MM.1S (cell line): Measurements from ENCODE around the gene ACOXL.

ENCODE experiments used
- CTCF ChIP-seq: fragments of 300-600 bp; sonication (generic); IDR thresholded peaks from 2 replicates; pipeline ENCODE4 v1.5.1; 2016; ENCODE audit warnings: antibody characterized with exemption, low read length, mixed read lengths
- EZH2 ChIP-seq: fragments of 300-600 bp; sonication (generic); optimal IDR thresholded peaks from 2 replicates; pipeline ENCODE3; 2017; ENCODE audit warnings: low read depth, mild to moderate bottlenecking, antibody characterized with exemption, low read length, mixed read lengths
- EZH2phosphoT487 ChIP-seq: fragments of 300-600 bp; sonication (generic); IDR thresholded peaks from 2 replicates; pipeline ENCODE4 v1.6.1; 2018; ENCODE audit warnings: antibody characterized with exemption, low read length

DNA sequence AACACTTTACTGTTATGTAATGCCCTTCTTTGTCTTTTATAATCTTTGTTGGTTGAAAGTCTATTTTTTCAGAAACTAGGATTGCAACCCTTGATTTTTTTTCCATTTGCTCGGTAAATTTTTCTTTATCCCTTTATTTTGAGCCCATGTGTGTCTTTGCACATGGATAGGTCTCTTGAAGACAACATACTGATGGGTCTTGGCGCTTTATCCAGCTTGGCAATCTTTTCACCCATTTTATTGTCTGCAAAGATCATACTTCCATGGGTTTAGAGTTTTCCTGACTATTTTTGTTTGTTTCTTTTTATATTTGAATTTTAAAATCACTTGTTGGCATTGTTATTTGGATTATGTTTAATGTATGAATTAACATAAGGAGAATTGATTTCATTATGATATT, 27.0 kb downstream of the ACOXL start:
- TF ChIP-seq CTCF (no peak), EZH2 (no peak), EZH2phosphoT487 (no peak)
